ENCODE results near the gene FREM2. TPM values are rescaled to one million over a fixed set of nuclear protein-coding genes. Genes with fewer than 3 reads are reported as not detected.

The FREM2 gene
- total RNA-seq, 4 donors from 2014 or later: 0.28 to 2.8 (median 1.6) TPM

DNA sequence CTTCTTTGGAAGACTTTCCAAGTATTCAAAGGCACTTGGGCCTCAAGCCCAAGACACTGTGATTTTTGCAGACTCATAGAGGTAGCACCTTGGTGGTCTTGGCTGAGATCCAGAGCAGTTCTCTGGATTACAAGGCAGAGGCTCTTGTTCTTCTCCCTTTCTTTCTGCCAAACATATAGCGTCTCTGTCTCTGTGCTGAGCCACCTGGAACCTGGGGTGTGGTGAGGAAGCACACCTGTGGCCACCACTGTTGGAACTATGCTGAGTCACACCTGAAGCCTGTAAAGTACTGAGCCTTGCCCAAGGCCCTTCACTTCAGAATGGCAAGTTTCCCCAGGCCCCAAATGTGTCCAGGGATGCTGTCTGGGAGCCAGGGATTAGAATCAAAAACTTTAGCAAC lies 127.5 kb downstream of the FREM2 start:
- DNase-seq (ENCODE audit: low spot score) (no peak), ATAC-seq (ENCODE audit: low FRiP score) (no peak)
- TF ChIP-seq, protein P1, sequence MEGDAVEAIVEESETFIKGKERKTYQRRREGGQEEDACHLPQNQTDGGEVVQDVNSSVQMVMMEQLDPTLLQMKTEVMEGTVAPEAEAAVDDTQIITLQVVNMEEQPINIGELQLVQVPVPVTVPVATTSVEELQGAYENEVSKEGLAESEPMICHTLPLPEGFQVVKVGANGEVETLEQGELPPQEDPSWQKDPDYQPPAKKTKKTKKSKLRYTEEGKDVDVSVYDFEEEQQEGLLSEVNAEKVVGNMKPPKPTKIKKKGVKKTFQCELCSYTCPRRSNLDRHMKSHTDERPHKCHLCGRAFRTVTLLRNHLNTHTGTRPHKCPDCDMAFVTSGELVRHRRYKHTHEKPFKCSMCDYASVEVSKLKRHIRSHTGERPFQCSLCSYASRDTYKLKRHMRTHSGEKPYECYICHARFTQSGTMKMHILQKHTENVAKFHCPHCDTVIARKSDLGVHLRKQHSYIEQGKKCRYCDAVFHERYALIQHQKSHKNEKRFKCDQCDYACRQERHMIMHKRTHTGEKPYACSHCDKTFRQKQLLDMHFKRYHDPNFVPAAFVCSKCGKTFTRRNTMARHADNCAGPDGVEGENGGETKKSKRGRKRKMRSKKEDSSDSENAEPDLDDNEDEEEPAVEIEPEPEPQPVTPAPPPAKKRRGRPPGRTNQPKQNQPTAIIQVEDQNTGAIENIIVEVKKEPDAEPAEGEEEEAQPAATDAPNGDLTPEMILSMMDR (IDR thresholded peaks at IDR 0.05): no peak

DNA sequence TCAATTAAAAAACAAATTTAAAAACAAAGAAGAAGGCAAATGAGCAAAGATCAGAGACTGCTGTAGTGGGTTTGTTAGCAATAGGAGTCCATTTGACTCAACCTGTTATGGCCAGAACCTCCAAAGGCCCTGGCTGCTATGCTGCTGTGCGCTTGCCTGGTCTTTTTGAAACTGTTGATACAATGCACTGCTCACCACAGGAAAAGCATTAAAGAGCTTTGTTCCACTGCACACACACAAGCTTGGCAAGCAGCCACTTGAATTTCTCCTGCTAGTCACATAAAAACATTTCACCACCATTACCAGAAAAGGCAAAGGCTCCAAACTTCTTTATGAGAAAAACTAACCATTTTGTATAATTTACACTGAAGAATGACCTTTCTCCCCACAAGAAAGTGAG lies 132.2 kb downstream of the FREM2 start:
- TF ChIP-seq, protein P1 (IDR thresholded peaks at IDR 0.05): no peak
- no peak for DNase-seq (ENCODE audit: low spot score)
- ATAC-seq (ENCODE audit: low FRiP score): no peak

DNA sequence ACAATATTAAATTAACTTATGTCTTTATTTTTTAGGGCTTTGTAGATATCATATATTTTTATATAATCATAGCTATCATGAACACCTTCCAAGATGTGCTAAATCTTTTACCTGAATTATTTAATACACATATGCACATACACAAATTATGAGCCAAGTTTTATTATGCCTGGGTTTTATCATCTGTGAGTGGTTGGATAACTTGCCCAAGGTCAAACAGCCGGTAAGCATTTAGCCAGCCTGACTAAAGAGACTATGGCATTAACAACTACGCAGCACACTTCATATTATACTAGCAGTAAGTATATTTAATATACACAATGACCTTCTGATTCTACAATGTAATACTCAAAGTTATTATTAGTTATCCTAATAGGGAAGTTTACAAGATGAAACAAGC lies 132.7 kb downstream of the FREM2 start:
- no peak for DNase-seq (ENCODE audit: low spot score)
- TF ChIP-seq, protein P1 (IDR thresholded peaks at IDR 0.05): no peak
- no peak for ATAC-seq (ENCODE audit: low FRiP score)

DNA sequence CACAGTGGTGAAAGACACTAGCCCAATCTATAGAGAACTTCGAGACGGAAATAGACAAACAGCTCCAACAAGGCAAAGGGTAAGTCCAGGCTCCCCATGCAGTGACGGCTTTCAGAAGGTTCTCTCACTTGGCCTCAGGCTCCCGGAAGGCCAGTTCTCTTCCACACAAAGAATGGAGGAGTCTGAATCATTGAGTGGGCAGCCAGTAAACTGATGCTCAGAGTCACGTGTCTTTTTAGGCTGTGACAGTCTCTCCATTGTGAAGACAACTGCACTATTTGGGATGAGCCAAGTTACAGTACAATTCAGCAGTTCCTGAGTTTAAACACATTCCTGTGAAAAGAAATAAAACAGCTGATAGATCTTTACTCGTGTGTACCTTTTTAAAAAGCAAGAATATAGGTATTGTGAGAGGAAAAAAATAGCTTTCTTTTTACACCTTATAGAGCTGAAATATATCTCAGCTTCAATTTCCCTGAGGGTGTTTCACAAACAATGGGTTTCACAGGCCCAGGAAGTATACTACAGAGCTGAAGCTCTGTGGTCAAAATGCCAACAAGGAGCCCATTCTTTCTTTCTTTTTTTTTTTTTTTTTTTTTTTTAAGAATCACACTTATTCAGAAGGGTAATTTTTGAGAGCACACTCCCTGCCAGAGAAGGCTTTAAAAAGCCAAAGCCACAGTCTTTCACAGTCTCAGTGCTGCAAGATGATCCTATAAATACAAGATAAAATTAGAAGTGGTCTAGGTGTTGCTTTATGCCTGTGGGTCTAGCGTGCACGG lies 135.1 kb downstream of the FREM2 start:
- ATAC-seq (ENCODE audit: low FRiP score): no peak
- TF ChIP-seq, protein P1 (IDR thresholded peaks at IDR 0.05): no peak
- DNase-seq (ENCODE audit: low spot score): no peak

DNA sequence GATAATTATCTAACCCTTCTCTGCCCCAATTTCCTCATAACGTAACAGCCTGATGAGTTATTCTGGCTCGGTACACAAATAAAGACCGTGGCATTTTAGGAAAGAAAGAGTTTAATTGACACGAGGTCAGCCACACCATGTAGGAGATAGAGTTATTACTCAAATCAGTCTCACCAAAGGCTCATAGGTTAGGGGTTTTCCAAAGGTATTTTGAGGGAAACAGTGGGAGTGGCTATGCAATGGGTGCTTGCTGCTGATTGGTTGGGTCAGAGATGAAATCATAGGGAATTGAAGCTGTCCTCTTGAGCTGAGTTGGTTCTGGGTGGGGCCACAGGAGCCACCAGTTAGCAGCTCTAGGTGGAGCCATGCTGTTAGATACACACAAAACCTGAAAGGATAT lies 137.5 kb downstream of the FREM2 start:
- no peak for DNase-seq (ENCODE audit: low spot score)
- TF ChIP-seq, protein P1 (IDR thresholded peaks at IDR 0.05): no peak
- no peak for ATAC-seq (ENCODE audit: low FRiP score)

DNA sequence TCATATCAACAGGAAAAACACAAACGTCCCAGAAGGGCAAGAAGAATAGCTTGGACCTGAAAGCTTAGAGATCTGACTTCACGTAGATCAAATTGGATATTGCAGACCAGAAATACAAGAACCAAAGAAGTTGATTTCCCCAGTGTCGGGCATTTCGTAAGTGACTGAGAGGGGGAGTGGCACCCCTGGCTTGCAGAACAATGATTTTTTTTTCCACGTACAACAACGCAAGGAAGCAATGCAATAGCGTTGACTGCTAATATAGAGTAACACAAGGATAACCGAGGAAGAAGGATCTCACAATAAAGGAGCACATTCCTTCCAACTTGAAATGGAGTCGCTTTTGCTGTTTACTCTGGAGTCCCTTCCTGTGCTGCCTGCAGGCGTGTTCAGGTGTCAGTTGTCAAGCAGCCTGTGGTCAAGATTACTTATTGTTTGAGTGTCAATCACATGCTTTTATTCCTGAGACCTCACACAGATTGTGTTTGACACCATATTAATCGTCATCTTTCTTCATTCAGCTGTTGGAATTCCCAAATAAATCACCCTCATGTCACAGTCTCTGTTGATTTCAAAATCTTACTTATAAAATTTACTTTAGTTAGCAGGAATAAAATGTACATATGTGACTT lies 139.4 kb downstream of the FREM2 start:
- DNase-seq (ENCODE audit: low spot score) (no peak), ATAC-seq (ENCODE audit: low FRiP score) (no peak)
- TF ChIP-seq, protein P1 (IDR thresholded peaks at IDR 0.05): no peak

All from omental fat pad (tissue), 4 donors.